Activated CD8-positive, alpha-beta memory T cell treated with anti-CD3 and anti-CD28 coated beads, Interleukin-2, amount 10 ng/mL, durations not matched to agents 7 days and 5 days (primary cell): ENCODE results near the gene LRSAM1. TPM values are rescaled to one million over a fixed set of nuclear protein-coding genes. Genes with fewer than 3 reads are reported as not detected.

Source experiments
- ATAC-seq: fragments of 150-1000 bp; cut with Tn5 transposase; one replicate; pipeline ENCODE4 v1.10.0; 2021; ENCODE audit warnings: moderate library complexity
- CTCF ChIA-PET: fragments of 350-600 bp; sonication (Branson Sonifier 250); formaldehyde crosslinking; loops from one replicate; lab custom pipeline; 2021; ENCODE audit warnings: antibody characterized with exemption; lab: Charles Lee
- DNase-seq: peaks from one replicate; pipeline ENCODE4 v3.0.0-alpha.2; 2020
- H3K27ac Mint-ChIP-seq: one replicate; pipeline ENCODE4 v1.8.0; 2021; ENCODE audit warnings: mild to moderate bottlenecking, mixed read lengths
- H3K27me3 Mint-ChIP-seq: one replicate; pipeline ENCODE4 v1.8.0; 2021; ENCODE audit warnings: mixed read lengths
- H3K36me3 Mint-ChIP-seq: one replicate; pipeline ENCODE4 v1.8.0; 2021; ENCODE audit warnings: mild to moderate bottlenecking, mixed read lengths
- H3K4me1 Mint-ChIP-seq: one replicate; pipeline ENCODE4 v1.8.0; 2021; ENCODE audit warnings: mixed read lengths
- H3K4me3 Mint-ChIP-seq: one replicate; pipeline ENCODE4 v1.8.0; 2021; ENCODE audit warnings: mild to moderate bottlenecking, moderate library complexity, mixed read lengths
- H3K9me3 Mint-ChIP-seq: one replicate; pipeline ENCODE4 v1.8.0; 2022; ENCODE audit warnings: low read depth, mixed read lengths
- total RNA-seq, 2 experiments: library from RNA; stranded (reverse); gene quantifications; one replicate each; pipeline ENCODE4 v1.2.3, GENCODE V29; 2021

The LRSAM1 gene
- total RNA-seq, 2 experiments from 2014 or later, result 25.5 to 27.7 TPM

DNA sequence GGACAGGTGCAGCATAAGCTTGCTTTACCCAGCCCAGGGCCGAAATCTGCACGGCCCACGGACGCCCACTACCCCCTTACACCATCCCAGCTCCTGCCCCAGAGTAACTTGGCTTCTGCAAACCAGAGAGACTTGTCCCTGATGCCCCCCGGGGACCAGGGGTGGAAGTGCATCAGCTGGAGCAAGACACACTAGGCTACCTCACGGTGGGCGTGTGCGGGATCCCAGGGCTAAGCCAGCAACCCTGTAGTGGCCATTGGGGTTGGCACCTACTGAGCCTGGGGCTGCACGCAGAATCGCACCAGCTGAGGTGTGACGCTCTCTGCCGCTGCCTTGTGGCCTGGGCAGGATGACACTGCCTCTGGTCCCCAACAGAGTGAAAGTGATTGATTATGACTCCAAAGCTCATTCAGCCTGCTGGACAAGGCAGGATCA lies 33.3 kb upstream of the LRSAM1 start:
- H3K36me3 Mint-ChIP-seq, result no peaks in the 10 kb centered on the region
- H3K27ac Mint-ChIP-seq, result no peak overlapping the region
- ATAC-seq (peak; percentile 78), DNase-seq (peak; percentile 64)
- H3K4me1 Mint-ChIP-seq, result peaks cover 10% of the 10 kb centered on the region
- no peaks in the 10 kb centered on the region for H3K9me3 Mint-ChIP-seq
- CTCF ChIA-PET, result interaction anchor here (0.8 to 1.6 kb wide), 4 partner anchors 18 to 205 kb away, joined by 3 to 8 read pairs (median 4); partner anchors contain the start of gene SLC2A8
- peaks cover 2% of the 10 kb centered on the region for H3K27me3 Mint-ChIP-seq
- H3K4me3 Mint-ChIP-seq, result no peak overlapping the region

DNA sequence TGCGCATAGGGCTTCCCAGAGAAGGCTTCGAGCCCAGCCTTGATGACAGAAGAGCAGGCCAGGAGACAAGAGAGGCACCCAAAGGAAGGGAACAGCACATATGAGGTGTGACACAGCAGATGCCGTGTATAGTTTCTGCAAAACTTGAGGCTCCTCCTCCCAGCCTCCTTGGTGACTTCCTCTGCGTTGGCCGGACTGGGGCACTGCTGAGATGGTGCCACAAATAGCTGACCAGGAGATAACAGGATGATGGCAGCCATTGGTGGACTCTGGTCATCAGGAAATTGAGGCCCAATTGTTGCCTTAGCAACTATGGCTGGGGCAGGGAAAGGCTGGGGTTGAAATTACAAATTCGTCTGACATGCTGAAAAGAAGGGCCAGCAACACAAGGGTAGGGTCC lies 32.0 kb upstream of the LRSAM1 start:
- Mint-ChIP-seq H3K4me3 (no peak overlapping the region), H3K36me3 (no peaks in the 10 kb centered on the region), H3K27ac (no peak overlapping the region), H3K4me1 (peaks cover 13% of the 10 kb centered on the region), H3K9me3 (no peaks in the 10 kb centered on the region), H3K27me3 (no peaks in the 10 kb centered on the region)
- DNase-seq (no peak), ATAC-seq (no peak)
- CTCF ChIA-PET, result interaction anchor here (1.6 kb wide), 1 partner anchor 22 kb away, joined by 4 read pairs; the partner anchor contains the start of gene SLC2A8

DNA sequence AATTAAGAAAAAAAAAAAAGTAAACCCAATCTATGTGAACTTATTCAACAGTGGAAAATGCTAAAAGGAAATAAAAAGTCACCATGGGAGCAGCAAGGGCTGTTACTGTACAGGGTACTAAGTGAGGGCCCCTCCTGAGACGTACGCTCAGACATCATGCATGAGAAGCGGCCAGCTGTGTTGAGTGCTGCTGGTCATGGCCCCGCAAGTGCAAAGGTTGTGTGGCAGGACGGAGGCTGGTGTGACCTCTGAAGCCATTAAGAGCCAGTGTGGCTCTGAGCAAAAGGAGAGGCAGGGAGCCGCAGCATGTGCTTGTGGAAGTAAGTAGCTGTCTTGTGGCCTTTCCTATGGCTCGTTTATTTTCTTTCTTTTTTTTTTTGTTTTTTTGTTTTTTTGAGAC lies 30.3 kb upstream of the LRSAM1 start:
- H3K36me3 Mint-ChIP-seq, result no peaks in the 10 kb centered on the region
- H3K4me1 Mint-ChIP-seq, result peaks cover 26% of the 10 kb centered on the region
- H3K27ac Mint-ChIP-seq, result no peak overlapping the region
- CTCF ChIA-PET, result interaction anchor here (1.5 to 1.6 kb wide), 2 partner anchors 24 to 32 kb away, joined by 4 read pairs; partner anchors contain the start of gene SLC2A8
- no peak overlapping the region for H3K4me3 Mint-ChIP-seq
- H3K9me3 Mint-ChIP-seq, result no peaks in the 10 kb centered on the region
- ATAC-seq, result no peak
- DNase-seq, result no peak
- H3K27me3 Mint-ChIP-seq, result no peaks in the 10 kb centered on the region

GRCh38 chr9:127422133-127422782 lies 29.1 kb upstream of the LRSAM1 start:
- peaks cover 6% of the 10 kb centered on the region for H3K36me3 Mint-ChIP-seq
- no peaks in the 10 kb centered on the region for H3K27me3 Mint-ChIP-seq
- CTCF ChIA-PET, result interaction anchor here (1.5 to 2.2 kb wide), 2 partner anchors 25 to 30 kb away, joined by 4 to 13 read pairs; partner anchors contain the start of gene SLC2A8
- H3K4me1 Mint-ChIP-seq, result peaks cover 33% of the 10 kb centered on the region
- H3K4me3 Mint-ChIP-seq, result peak overlapping the region; percentile 97
- DNase-seq (no peak), ATAC-seq (no peak)
- H3K9me3 Mint-ChIP-seq, result no peaks in the 10 kb centered on the region
- no peak overlapping the region for H3K27ac Mint-ChIP-seq

- peak overlapping the region; percentile 85 for H3K27ac Mint-ChIP-seq
- H3K36me3 Mint-ChIP-seq, result peaks cover 7% of the 10 kb centered on the region
- DNase-seq (no peak), ATAC-seq (no peak)
- H3K4me3 Mint-ChIP-seq, result peak overlapping the region; percentile 97
- H3K27me3 Mint-ChIP-seq, result no peaks in the 10 kb centered on the region
- CTCF ChIA-PET, result interaction anchor here (0.7 to 2.5 kb wide), 4 partner anchors 26 to 312 kb away, joined by 3 to 13 read pairs (median 4); partner anchors contain the start of genes LRSAM1, RPL12, SLC2A8 and TOR2A
- H3K4me1 Mint-ChIP-seq, result peaks cover 33% of the 10 kb centered on the region
- no peaks in the 10 kb centered on the region for H3K9me3 Mint-ChIP-seq
Observed at GRCh38 chr9:127422787-127423186, 28.5 kb upstream of the LRSAM1 start.

GRCh38 chr9:127423476-127423933 lies 27.8 kb upstream of the LRSAM1 start:
- H3K27me3 Mint-ChIP-seq, result no peaks in the 10 kb centered on the region
- no peaks in the 10 kb centered on the region for H3K9me3 Mint-ChIP-seq
- no peak for ATAC-seq
- CTCF ChIA-PET, result interaction anchor here (0.7 to 2.5 kb wide), 7 partner anchors 26 to 483 kb away, joined by 3 to 13 read pairs (median 3); partner anchors contain the start of genes LRSAM1, RPL12, SLC2A8 and TOR2A
- H3K4me1 Mint-ChIP-seq, result peaks cover 39% of the 10 kb centered on the region
- H3K36me3 Mint-ChIP-seq, result peaks cover 14% of the 10 kb centered on the region
- peak overlapping the region; percentile 85 for H3K27ac Mint-ChIP-seq
- peak overlapping the region; percentile 97 for H3K4me3 Mint-ChIP-seq
- DNase-seq, result no peak

DNA sequence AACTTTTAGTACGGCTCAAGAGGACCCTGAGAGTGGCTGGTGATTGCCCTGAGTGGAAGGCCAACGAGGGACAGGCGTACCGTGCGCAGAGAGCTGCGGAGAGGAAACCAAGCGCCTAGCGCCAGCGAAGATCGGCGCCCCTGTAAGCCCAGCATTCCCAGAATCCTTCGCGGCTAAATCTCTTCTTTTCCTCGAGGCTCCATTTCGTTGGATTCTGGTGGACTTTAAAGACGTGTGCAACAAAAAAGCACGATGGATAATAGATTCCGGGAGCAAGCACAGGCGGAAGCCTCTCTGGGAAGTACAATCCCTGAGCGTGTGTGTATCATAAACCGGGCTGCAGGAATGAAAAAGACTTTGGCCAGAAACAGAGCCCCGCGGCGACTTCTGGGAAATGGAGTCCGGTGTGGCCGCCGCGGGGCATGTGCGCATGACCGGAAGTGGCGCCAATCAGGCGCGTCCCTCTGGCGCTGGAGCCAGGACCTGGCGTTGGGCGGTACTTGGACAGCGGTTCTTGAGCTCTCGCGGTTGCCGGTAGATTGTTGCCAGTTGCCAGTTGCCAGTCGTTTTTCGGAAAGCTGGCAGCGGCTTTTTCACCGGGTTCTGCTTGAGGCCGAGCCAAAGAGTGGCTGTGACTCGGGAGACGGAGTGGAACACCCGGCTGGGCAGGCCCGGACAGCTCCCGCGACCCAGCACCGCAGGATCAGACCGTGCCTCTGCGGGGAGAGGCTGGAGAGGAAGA lies 27.2 kb upstream of the LRSAM1 start, which contains the start of gene ZNF79:
TSS of gene ZNF79 (plus strand) at position 449 of the 742 bp plus-strand sequence. CDS start 406 bp downstream, outside the sequence.
- Mint-ChIP-seq H3K27ac (peak within 1 kb of the TSS; percentile 85), H3K36me3 (peaks cover 19% of the 10 kb centered on the region), H3K9me3 (no peaks in the 10 kb centered on the region), H3K4me1 (peaks cover 43% of the 10 kb centered on the region), H3K27me3 (no peaks in the 10 kb centered on the region), H3K4me3 (peak within 1 kb of the TSS; percentile 97)
- peak; percentile 96 for DNase-seq
- CTCF ChIA-PET, result interaction anchor here (0.9 to 2.5 kb wide), 9 partner anchors 26 to 483 kb away, joined by 3 to 13 read pairs (median 3); partner anchors contain the start of genes LRSAM1, RPL12, SLC2A8 and TOR2A
- peak; percentile 87 for ATAC-seq

GRCh38 chr9:127424676-127424999 lies 26.7 kb upstream of the LRSAM1 start:
- Mint-ChIP-seq H3K27ac (peak overlapping the region; percentile 85), H3K27me3 (no peaks in the 10 kb centered on the region), H3K4me1 (peaks cover 43% of the 10 kb centered on the region), H3K9me3 (no peaks in the 10 kb centered on the region), H3K4me3 (peak overlapping the region; percentile 97), H3K36me3 (peaks cover 22% of the 10 kb centered on the region)
- CTCF ChIA-PET, result interaction anchor here (0.9 to 2.5 kb wide), 9 partner anchors 25 to 484 kb away, joined by 3 to 13 read pairs (median 3); partner anchors contain the start of genes LRSAM1, RPL12, SLC2A8 and TOR2A
- peak; percentile 28 for ATAC-seq
- no peak for DNase-seq

DNA sequence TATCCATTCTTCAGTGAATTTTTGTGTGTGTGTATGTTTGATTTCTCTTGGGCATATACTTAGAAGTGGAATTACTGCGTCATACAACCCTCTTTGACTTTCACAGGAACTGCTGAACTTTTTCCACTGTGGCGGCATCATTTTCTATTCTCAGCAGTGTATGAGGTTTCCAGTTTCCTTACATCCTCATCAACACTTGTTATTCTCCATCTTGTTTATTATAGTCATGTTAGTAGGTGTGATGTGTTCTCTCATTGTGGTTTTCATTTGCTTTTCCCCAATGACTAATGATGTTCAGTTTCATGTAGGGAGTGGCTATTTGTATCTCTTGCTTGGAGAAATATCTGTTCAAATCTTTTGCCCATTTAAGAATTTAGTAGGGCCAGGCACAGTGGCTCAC lies 24.6 kb upstream of the LRSAM1 start:
- H3K4me3 Mint-ChIP-seq, result peak overlapping the region; percentile 58
- CTCF ChIA-PET, result interaction anchor here (0.7 kb wide), 1 partner anchor 479 kb away, joined by 3 read pairs; no protein-coding TSS in a partner anchor
- DNase-seq (peak; percentile 66), ATAC-seq (peak; percentile 37)
- no peaks in the 10 kb centered on the region for H3K9me3 Mint-ChIP-seq
- peaks cover 39% of the 10 kb centered on the region for H3K36me3 Mint-ChIP-seq
- peaks cover 51% of the 10 kb centered on the region for H3K4me1 Mint-ChIP-seq
- H3K27me3 Mint-ChIP-seq, result no peaks in the 10 kb centered on the region
- H3K27ac Mint-ChIP-seq, result peak overlapping the region; percentile 85

DNA sequence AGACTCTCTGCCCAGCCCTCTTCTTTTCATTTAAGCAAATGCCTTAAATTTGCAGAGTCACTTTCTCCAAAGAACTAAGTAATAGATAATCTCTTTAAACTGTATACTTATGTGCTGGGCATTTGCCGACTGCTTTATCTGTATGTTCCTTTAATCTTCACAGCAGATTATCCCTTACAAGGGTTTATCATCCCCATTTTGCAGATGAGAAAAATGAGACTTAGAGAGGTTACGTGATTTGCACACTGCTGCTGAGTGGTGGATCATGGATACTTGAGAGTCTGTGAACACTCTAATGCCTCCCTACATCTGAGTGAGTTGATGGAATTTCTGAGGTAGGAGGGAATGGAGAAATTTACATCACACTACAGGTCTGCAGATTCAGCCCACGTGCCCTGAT lies 23.0 kb upstream of the LRSAM1 start:
- no peak overlapping the region for H3K4me3 Mint-ChIP-seq
- H3K9me3 Mint-ChIP-seq, result no peaks in the 10 kb centered on the region
- CTCF ChIA-PET, result no interaction called here
- ATAC-seq (no peak), DNase-seq (no peak)
- peaks cover 46% of the 10 kb centered on the region for H3K36me3 Mint-ChIP-seq
- peak overlapping the region; percentile 31 for H3K27ac Mint-ChIP-seq
- H3K27me3 Mint-ChIP-seq, result no peaks in the 10 kb centered on the region
- H3K4me1 Mint-ChIP-seq, result peaks cover 41% of the 10 kb centered on the region

DNA sequence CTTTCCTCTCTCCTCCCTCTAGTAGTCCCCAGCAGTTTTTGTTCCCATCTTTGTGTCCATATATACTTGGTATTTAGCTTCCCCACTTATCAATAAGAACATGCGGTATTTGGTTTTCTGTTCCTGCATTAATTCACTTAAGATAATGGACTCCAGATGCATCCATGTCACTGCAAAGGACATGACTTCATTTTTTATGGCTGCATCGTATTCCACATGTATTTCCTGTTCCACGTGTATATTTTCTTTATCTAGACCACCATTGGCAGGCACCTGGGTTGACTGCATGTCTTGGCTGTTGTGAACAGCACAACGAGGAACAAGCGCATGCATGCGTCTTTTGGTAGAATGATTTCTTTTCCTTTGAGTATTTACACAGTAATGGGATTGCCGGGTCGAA lies 20.9 kb upstream of the LRSAM1 start:
- no peak overlapping the region for H3K4me3 Mint-ChIP-seq
- no peaks in the 10 kb centered on the region for H3K27me3 Mint-ChIP-seq
- CTCF ChIA-PET, result no interaction called here
- DNase-seq (no peak), ATAC-seq (no peak)
- peaks cover 33% of the 10 kb centered on the region for H3K4me1 Mint-ChIP-seq
- no peaks in the 10 kb centered on the region for H3K9me3 Mint-ChIP-seq
- no peak overlapping the region for H3K27ac Mint-ChIP-seq
- H3K36me3 Mint-ChIP-seq, result peaks cover 60% of the 10 kb centered on the region

DNA sequence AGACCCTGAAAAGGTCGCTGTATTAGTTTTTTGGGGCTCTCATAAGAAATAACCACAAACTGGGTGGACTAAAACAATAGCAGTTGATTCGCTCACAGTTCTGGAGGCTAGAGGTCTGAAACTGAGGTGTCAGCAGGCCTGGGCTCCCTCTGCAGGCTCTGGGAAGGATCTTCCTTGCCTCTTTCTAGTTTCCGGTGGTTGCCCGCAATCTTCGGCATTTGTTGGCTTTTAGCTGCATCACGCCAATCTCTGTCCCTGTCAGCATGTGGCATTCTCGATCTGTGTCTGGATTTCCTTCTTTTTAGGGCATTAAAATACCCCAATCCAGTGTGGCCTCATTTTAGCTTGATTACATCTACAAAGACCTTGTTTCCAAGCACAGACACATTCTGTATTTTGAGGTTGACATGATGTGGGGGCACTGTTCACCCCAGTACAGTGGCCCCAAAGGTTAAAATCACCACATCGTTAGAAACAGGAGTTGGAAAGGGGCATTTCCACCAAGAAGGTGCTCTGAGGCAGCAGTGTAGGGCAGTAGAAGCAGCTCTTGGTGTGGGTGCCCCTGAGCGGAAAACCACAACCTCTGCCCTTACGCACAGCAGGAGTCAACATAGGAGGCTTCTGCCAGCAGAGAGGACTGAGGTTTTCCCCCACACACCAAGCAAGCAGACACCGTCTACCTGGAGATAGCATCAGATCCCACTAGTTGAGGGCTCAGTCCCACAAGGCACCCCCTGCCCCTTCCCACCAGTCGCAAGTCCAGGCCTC lies 13.6 kb upstream of the LRSAM1 start:
- no peaks in the 10 kb centered on the region for H3K9me3 Mint-ChIP-seq
- no peaks in the 10 kb centered on the region for H3K27me3 Mint-ChIP-seq
- peaks cover 75% of the 10 kb centered on the region for H3K36me3 Mint-ChIP-seq
- DNase-seq (peak; percentile 60), ATAC-seq (peak; percentile 59)
- peaks cover 16% of the 10 kb centered on the region for H3K4me1 Mint-ChIP-seq
- no peak overlapping the region for H3K4me3 Mint-ChIP-seq
- CTCF ChIA-PET, result no interaction called here
- peak overlapping the region; percentile 66 for H3K27ac Mint-ChIP-seq
